H1 (cell line): ENCODE measurements around the gene SLC6A17. TPM values are rescaled to one million over a fixed set of nuclear protein-coding genes. Genes with fewer than 3 reads are reported as not detected.

Experiments used
- CTCF ChIA-PET: fragments of 300-600 bp; sonication (Branson Sonifier 250); formaldehyde crosslinking; loops from one replicate; lab custom pipeline; 2021; ENCODE audit not compliant: partially characterized antibody; lab: Charles Lee
- POLR2A ChIA-PET: fragments of 300-600 bp; sonication (Branson Sonifier 250); formaldehyde crosslinking; loops from one replicate; lab custom pipeline; 2021; ENCODE audit warnings: inconsistent platforms; ENCODE audit not compliant: partially characterized antibody; lab: Charles Lee
- DNase-seq, 2 experiments: peaks; one replicate each; pipeline versions ENCODE4 v3.0.0 to v3.0.0-alpha.2; 2010 to 2022; ENCODE audit warnings: low spot score in 2 of 2, low read depth in 1 of 2, mixed read lengths in 1 of 2
- FAIRE-seq: peaks from 2 replicates; lab custom pipeline; 2011; peaks lifted over from hg19 to GRCh38; lab: Jason Lieb, UNC
- H2AFZ ChIP-seq: 2 replicates; pipeline ENCODE4 v1.8.1; 2012; ENCODE audit warnings: low read length, inconsistent platforms
- H2AK5ac ChIP-seq: 2 replicates; pipeline ENCODE4 v1.6.1; 2013; ENCODE audit warnings: low read depth, low read length
- H2BK120ac ChIP-seq: replicated peaks from 2 replicates; pipeline ENCODE3; 2013; ENCODE audit warnings: low read depth, low read length, inconsistent platforms
- H2BK12ac ChIP-seq: 2 replicates; pipeline ENCODE4 v1.6.1; 2013; ENCODE audit warnings: low read depth, low read length
- H2BK15ac ChIP-seq: 2 replicates; pipeline ENCODE4 v1.6.1; 2013; ENCODE audit warnings: low read length
- H2BK20ac ChIP-seq: 2 replicates; pipeline ENCODE4 v1.6.1; 2013; ENCODE audit warnings: low read length
- H2BK5ac ChIP-seq: 2 replicates; pipeline ENCODE4 v1.6.1; 2013; ENCODE audit warnings: low read depth, low read length
- H3K14ac ChIP-seq: 2 replicates; pipeline ENCODE4 v1.6.1; 2013; ENCODE audit warnings: inconsistent platforms; ENCODE audit not compliant: insufficient read length
- H3K18ac ChIP-seq: 2 replicates; pipeline ENCODE4 v1.6.1; 2013; ENCODE audit warnings: low read length; ENCODE audit errors: extremely low read depth
- H3K23ac ChIP-seq: 2 replicates; pipeline ENCODE4 v1.6.1; 2013; ENCODE audit warnings: inconsistent platforms; ENCODE audit not compliant: insufficient read length
- H3K23me2 ChIP-seq: 2 replicates; pipeline ENCODE4 v1.6.1; 2013; ENCODE audit warnings: low read depth, low read length
- H3K27ac ChIP-seq: 2 replicates; pipeline ENCODE4 v1.6.1; 2011; ENCODE audit warnings: low read depth, low read length, inconsistent platforms
- H3K27me3 ChIP-seq, 4 experiments: replicated peaks in 1 of 4; 1 replicate in 1 of 4; 2 replicates in 3 of 4; pipeline versions ENCODE4 v1.6.1 to v1.8.1; 2011 to 2013; ENCODE audit warnings: low read length in 3 of 4, mild to moderate bottlenecking in 3 of 4, inconsistent platforms in 2 of 4, mixed read lengths in 2 of 4, moderate library complexity in 1 of 4; ENCODE audit not compliant: control insufficient read depth in 3 of 4, insufficient read depth in 3 of 4; ENCODE audit errors: extremely low read depth in 1 of 4
- H3K36me3 ChIP-seq, 4 experiments: 2 replicates each; pipeline versions ENCODE4 v1.6.1 to v1.8.1; 2011 to 2013; ENCODE audit warnings: mild to moderate bottlenecking in 4 of 4, low read length in 3 of 4, moderate library complexity in 2 of 4, control low read depth in 1 of 4, inconsistent platforms in 1 of 4; ENCODE audit not compliant: insufficient read depth in 4 of 4, control insufficient read depth in 2 of 4
- H3K4ac ChIP-seq: replicated peaks from 2 replicates; pipeline ENCODE3; 2013; ENCODE audit warnings: low read length, low read depth, mixed read lengths, inconsistent platforms; ENCODE audit not compliant: insufficient read length
- H3K4me1 ChIP-seq, 4 experiments: replicated peaks in 1 of 4; 1 replicate in 1 of 4; 2 replicates in 3 of 4; pipeline versions ENCODE4 v1.6.1 to v1.8.1; 2011 to 2013; ENCODE audit warnings: low read length in 3 of 4, inconsistent platforms in 2 of 4, mixed read lengths in 1 of 4; ENCODE audit not compliant: insufficient read depth in 4 of 4, control insufficient read depth in 3 of 4
- H3K4me2 ChIP-seq, 2 experiments: 2 replicates each; pipeline versions ENCODE4 v1.6.1 to v1.8.1; 2011 to 2013; ENCODE audit warnings: low read depth in 2 of 2, low read length in 2 of 2, control low read depth in 1 of 2, inconsistent platforms in 1 of 2, mild to moderate bottlenecking in 1 of 2; ENCODE audit not compliant: insufficient read depth in 1 of 2
- H3K4me3 ChIP-seq, 4 experiments: fragments of 200-600, 300-600 bp in 1 of 4; sonication (generic), shearing (Covaris generic), sonication (Bioruptor Twin) in 1 of 4; 2 replicates each; pipeline versions ENCODE4 v1.5.1 to v1.8.1; 2011 to 2016; ENCODE audit warnings: low read length in 4 of 4, low read depth in 3 of 4, control low read depth in 2 of 4, inconsistent platforms in 2 of 4, mild to moderate bottlenecking in 2 of 4, mixed read lengths in 1 of 4, moderate library complexity in 1 of 4; ENCODE audit not compliant: insufficient read depth in 2 of 4; ENCODE audit errors: extremely low read depth in 1 of 4
- H3K56ac ChIP-seq: replicated peaks from 2 replicates; pipeline ENCODE3; 2013; ENCODE audit warnings: low read depth, mild to moderate bottlenecking, mixed read lengths, low read length, inconsistent platforms; ENCODE audit not compliant: insufficient read length
- H3K79me1 ChIP-seq: 2 replicates; pipeline ENCODE4 v1.6.1; 2013; ENCODE audit warnings: low read depth, low read length, control low read depth
- H3K79me2 ChIP-seq, 2 experiments: 2 replicates each; pipeline versions ENCODE4 v1.6.1 to v1.8.1; 2012 to 2013; ENCODE audit warnings: low read length in 2 of 2, mild to moderate bottlenecking in 2 of 2, inconsistent platforms in 1 of 2; ENCODE audit not compliant: insufficient read depth in 2 of 2, control insufficient read depth in 1 of 2
- H3K9ac ChIP-seq, 4 experiments: replicated peaks in 1 of 4; 1 replicate in 1 of 4; 2 replicates in 3 of 4; pipeline versions ENCODE4 v1.6.1 to v1.8.1; 2011 to 2013; ENCODE audit warnings: low read depth in 3 of 4, low read length in 3 of 4, control low read depth in 2 of 4, mild to moderate bottlenecking in 2 of 4, moderate library complexity in 2 of 4, inconsistent platforms in 1 of 4; ENCODE audit errors: extremely low read depth in 1 of 4
- H3K9me3 ChIP-seq, 2 experiments: 2 replicates each; pipeline versions ENCODE4 v1.6.1 to v1.8.1; 2012 to 2013; ENCODE audit warnings: mild to moderate bottlenecking in 2 of 2, moderate library complexity in 2 of 2, control low read depth in 1 of 2, inconsistent platforms in 1 of 2, low read depth in 1 of 2, low read length in 1 of 2, mixed read lengths in 1 of 2; ENCODE audit not compliant: insufficient read depth in 2 of 2
- H4K20me1 ChIP-seq, 2 experiments: replicated peaks in 1 of 2; 2 replicates each; pipeline versions ENCODE3 to v1.8.1; 2011 to 2013; ENCODE audit warnings: inconsistent platforms in 2 of 2, low read length in 2 of 2, mild to moderate bottlenecking in 1 of 2; ENCODE audit not compliant: insufficient read depth in 2 of 2, control insufficient read depth in 1 of 2
- H4K5ac ChIP-seq: 2 replicates; pipeline ENCODE4 v1.6.1; 2013; ENCODE audit warnings: low read length, low read depth, mixed read lengths, inconsistent platforms; ENCODE audit not compliant: insufficient read length
- H4K8ac ChIP-seq: 2 replicates; pipeline ENCODE4 v1.8.0; 2013; ENCODE audit warnings: mild to moderate bottlenecking, moderate library complexity, low read length, inconsistent platforms; ENCODE audit not compliant: insufficient read depth; ENCODE audit errors: extremely low read depth
- H4K91ac ChIP-seq: replicated peaks from 2 replicates; pipeline ENCODE3; 2013; ENCODE audit warnings: low read length, mixed read lengths, inconsistent platforms; ENCODE audit not compliant: insufficient read length
- EZH2 ChIP-seq: fragments of 200-600 bp; sonication (generic); IDR thresholded peaks from 2 replicates; pipeline ENCODE4 v1.7.1; 2012; ENCODE audit warnings: low read depth, mild to moderate bottlenecking, moderate library complexity, low read length, inconsistent platforms; ENCODE audit not compliant: severe bottlenecking
- POLR2AphosphoS5 ChIP-seq: IDR thresholded peaks from 2 replicates; pipeline ENCODE4 v1.6.1; 2011; ENCODE audit warnings: low read depth, low read length
- POU5F1 ChIP-seq: IDR thresholded peaks from 2 replicates; pipeline ENCODE4 v1.6.1; 2011; ENCODE audit warnings: low read depth, mild to moderate bottlenecking, low read length, moderate library complexity
- SP2 ChIP-seq: IDR thresholded peaks from 2 replicates; pipeline ENCODE4 v1.6.1; 2012; ENCODE audit warnings: mild to moderate bottlenecking, low read length, inconsistent platforms
- WGBS, 2 experiments: shearing (Covaris generic) in 1 of 2; methylation state at CpG; one replicate each; pipeline versions ENCODE4 v1.1.6 to v1.1.7; 2013 to 2015; ENCODE audit warnings: low lambda C conversion rate in 2 of 2, mixed read lengths in 2 of 2, inconsistent platforms in 1 of 2, low coverage in 1 of 2, missing lambda C conversion rate in 1 of 2; ENCODE audit not compliant: insufficient replicate concordance in 2 of 2, insufficient coverage in 1 of 2, insufficient read length in 1 of 2; ENCODE audit errors: extremely low coverage in 1 of 2, missing lambda C conversion rate in 1 of 2; 5-methylcytosine and 5-hydroxymethylcytosine counted together
- polyA plus RNA-seq, 7 experiments: library from polyadenylated mRNA; depleted of rRNA in 3 of 7; stranded (reverse) in 5 of 7; unstranded in 2 of 7; fragments of >200 nt in 5 of 7; fragments of 200-250 nt in 2 of 7; gene quantifications; 1 replicate in 5 of 7; 2 replicates in 1 of 7; 4 replicates in 1 of 7; pipeline versions ENCODE4 v1.2.1 to v1.2.3, GENCODE V29; 2011 to 2013; ENCODE audit warnings: missing spikeins in 2 of 7, mixed read lengths in 2 of 7
- total RNA-seq: library from RNA; stranded (reverse); fragmentation: NEBNext Ultra II Directional; extraction: Animal tissue kit (Norgen Biotek cat#: 25700); gene quantifications from 2 replicates; pipeline ENCODE4 v1.2.1, GENCODE V29; 2021

SLC6A17 gene
- total and polyA plus RNA-seq, 2 of the 8 experiments (the other 6 are each of a cell fraction or from before 2014, with no cell fraction given), result 0.15 to 0.28 TPM

DNA sequence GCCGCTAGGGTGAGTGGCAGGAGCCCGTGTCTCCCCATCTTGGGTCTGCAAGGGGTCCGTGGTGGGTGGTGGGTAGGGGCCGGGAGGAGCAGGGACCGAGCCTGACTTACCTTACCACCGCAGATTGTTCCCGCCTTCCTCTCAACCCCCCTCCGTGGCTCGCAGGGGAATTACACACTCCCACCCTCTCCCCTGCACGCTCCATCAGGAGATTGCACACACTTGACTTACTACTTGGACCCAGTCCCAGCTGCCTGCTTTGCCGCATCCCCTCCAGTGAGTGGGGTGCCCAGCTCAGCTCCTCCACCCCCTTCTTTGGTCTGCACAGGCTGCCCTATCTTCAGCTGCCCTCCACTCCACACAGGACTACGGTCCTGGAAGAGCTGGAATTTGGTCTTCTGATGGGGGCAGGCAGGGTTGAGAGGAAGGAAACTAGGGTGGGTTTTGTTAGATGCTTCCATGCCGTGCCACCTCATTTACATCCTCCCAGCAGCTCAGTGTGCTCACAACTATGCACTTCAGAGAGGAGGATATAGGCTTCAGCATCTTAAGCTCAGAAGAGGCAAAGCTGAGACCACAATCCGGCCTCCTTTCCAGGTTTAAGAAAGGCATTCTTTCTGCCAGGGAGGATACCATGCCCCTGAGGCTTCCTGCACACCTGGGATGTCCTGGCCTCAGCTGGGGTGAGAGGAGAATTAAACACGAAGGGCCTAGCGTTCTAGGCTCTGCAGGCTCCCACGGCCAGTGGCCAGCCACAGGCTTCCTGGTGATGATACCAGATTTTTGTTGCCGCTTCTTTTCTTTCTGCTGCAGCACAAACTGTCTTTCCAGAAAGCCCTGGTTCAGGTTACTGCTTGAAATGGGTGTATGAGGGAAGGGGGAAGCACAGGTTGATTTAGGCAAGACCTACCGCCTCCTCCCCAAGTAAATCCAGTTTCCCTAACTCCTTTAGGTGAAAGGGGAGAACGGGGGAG, 62.2 kb downstream of the SLC6A17 start:
- no peak overlapping the region for H3K56ac ChIP-seq
- H2BK120ac ChIP-seq, result no peak overlapping the region
- peak overlapping the region; percentile 41 to 78 (median 56); a peak in 7 of 8 replicates for H3K4me3 ChIP-seq
- H4K20me1 ChIP-seq, result peaks cover 0 to 10% of the 10 kb centered on the region in 2 experiments
- H2BK20ac ChIP-seq, result no peak overlapping the region
- no peak overlapping the region for H3K14ac ChIP-seq
- H3K4me2 ChIP-seq, result peak overlapping the region; percentile 72 to 98
- no peak overlapping the region for H4K8ac ChIP-seq
- CTCF ChIA-PET, result interaction anchor here (0.7 to 19.1 kb wide), 16 partner anchors 9 to 814 kb away, joined by 3 to 1001 read pairs (median 4); partner anchors contain the start of gene RBM15
- H3K4me1 ChIP-seq, result peaks cover 7 to 23% (median 20%) of the 10 kb centered on the region in 4 experiments
- H3K27ac ChIP-seq, result no peak overlapping the region
- no peak overlapping the region for H3K4ac ChIP-seq
- no peak overlapping the region; the same call in 1 of the 2 replicates for H2AK5ac ChIP-seq
- H4K5ac ChIP-seq, result no peak overlapping the region
- H3K27me3 ChIP-seq, result peaks cover 5 to 22% (median 21%) of the 10 kb centered on the region in 4 experiments
- peak overlapping the region; percentile 25 for H4K91ac ChIP-seq
- FAIRE-seq, result no peak
- H2BK5ac ChIP-seq, result no peak overlapping the region; the same call in 1 of the 2 replicates
- peak overlapping the region; percentile 40; the same call in 1 of the 2 replicates for H2BK12ac ChIP-seq
- H3K79me2 ChIP-seq, result no peaks in the 10 kb centered on the region
- no peak overlapping the region; a peak in 1 of 7 replicates for H3K9ac ChIP-seq
- peak overlapping the region; percentile 81; the same call in 1 of the 2 replicates for H2BK15ac ChIP-seq
- H3K9me3 ChIP-seq, result no peaks in the 10 kb centered on the region
- no peaks in the 10 kb centered on the region for H3K36me3 ChIP-seq
- H3K23ac ChIP-seq, result no peak overlapping the region
- no peaks in the 10 kb centered on the region for H3K79me1 ChIP-seq
- peak overlapping the region; percentile 73; the same call in 1 of the 2 replicates for H3K18ac ChIP-seq
- TF ChIP-seq POLR2AphosphoS5 (no peak), SP2 (no peak), POU5F1 (no peak), EZH2 (peak; percentile 4)
- DNase-seq, result peak in 1 of 2 experiments; percentile 57
- no peak overlapping the region for H2AFZ ChIP-seq
- POLR2A ChIA-PET, result interaction anchor here (0.6 to 2.9 kb wide), 4 partner anchors 12 to 128 kb away, joined by 3 to 13 read pairs (median 5); partner anchors contain the start of gene RBM15
- 35% methylated on average over 15 of the region's 20 CpGs; no CpG with 5 or more reads in 1 of the 2 experiments for WGBS, 2 experiments
- H3K23me2 ChIP-seq, result peaks cover 20% of the 10 kb centered on the region; the same call in 1 of the 2 replicates
